HCT116 (cell line): Measurements from ENCODE around the gene CAMP. TPM values are rescaled to one million over a fixed set of nuclear protein-coding genes. Genes with fewer than 3 reads are reported as not detected.
A peak's percentile ranks its signal among the peaks of the same experiment; 100 is the strongest.

Experiments used
- ATAC-seq: fragments of 200-7000 bp; cut with Tn5 transposase; 2 replicates; pipeline ENCODE4 v1.9.1; 2020; ENCODE audit warnings: mild to moderate bottlenecking, moderate library complexity
- BruUV-seq: library from RNA; stranded (reverse); fragments of 400-500 nt; replicated peaks from 2 replicates; lab custom pipeline; 2021; lab: Mats Ljungman, UMichigan
- CTCF ChIA-PET: fragments of 300-600 bp; sonication (Branson Sonifier 250); formaldehyde crosslinking; loops from one replicate; lab custom pipeline; 2021; ENCODE audit warnings: antibody characterized with exemption; lab: Charles Lee
- POLR2A ChIA-PET: fragments of 300-600, 350-600 bp; sonication (Branson Sonifier 250); formaldehyde crosslinking; loops from one replicate; lab custom pipeline; 2021; ENCODE audit warnings: antibody characterized with exemption; lab: Charles Lee
- RAD21 ChIA-PET, 2 experiments: fragments of 300-600 bp; sonication (Branson Sonifier 250); formaldehyde crosslinking; loops; one replicate each; lab custom pipeline; 2023; ENCODE audit warnings: low total read pairs in 2 of 2; ENCODE audit not compliant: uncharacterized antibody in 2 of 2, unreplicated experiment in 2 of 2, low non-redundant PET in 1 of 2; lab: Charles Lee
- DNase-seq: peaks from one replicate; pipeline ENCODE4 v3.0.0-alpha.2; 2010; ENCODE audit warnings: low read depth, low spot score
- H2AFZ ChIP-seq: fragments of 200-600 bp; shearing (Covaris generic), sonication (generic); 2 replicates; pipeline ENCODE4 v1.6.1; 2017; ENCODE audit warnings: low read depth, mixed run types, mixed read lengths, antibody characterized with exemption, low read length; ENCODE audit not compliant: poor library complexity, severe bottlenecking
- H3K27ac ChIP-seq: 2 replicates; pipeline ENCODE4 v1.5.1; 2012; ENCODE audit warnings: low read depth, low read length
- H3K27me3 ChIP-seq: fragments of 200-600 bp; sonication (generic); 2 replicates; pipeline ENCODE4 v1.6.1; 2016; ENCODE audit warnings: mixed run types, low read length, mixed read lengths; ENCODE audit not compliant: insufficient read depth
- H3K36me3 ChIP-seq, 2 experiments: fragments of 200-500 bp in 1 of 2; fragments of 200-600 bp in 1 of 2; sonication (Bioruptor generic) in 1 of 2; sonication (generic) in 1 of 2; 2 replicates each; pipeline versions ENCODE4 v1.5.1 to v1.6.1; 2014 to 2016; ENCODE audit warnings: low read length in 2 of 2, inconsistent platforms in 1 of 2, mixed read lengths in 1 of 2, mixed run types in 1 of 2; ENCODE audit not compliant: insufficient read depth in 2 of 2, control insufficient read depth in 1 of 2
- H3K4me1 ChIP-seq, 2 experiments: fragments of 200-600 bp in 1 of 2; sonication (generic) in 1 of 2; 2 replicates each; pipeline versions ENCODE4 v1.5.1 to v1.6.1; 2012 to 2017; ENCODE audit warnings: low read length in 2 of 2, inconsistent platforms in 1 of 2, mild to moderate bottlenecking in 1 of 2, mixed read lengths in 1 of 2, mixed run types in 1 of 2, moderate library complexity in 1 of 2; ENCODE audit not compliant: insufficient read depth in 2 of 2, control insufficient read depth in 1 of 2
- H3K4me2 ChIP-seq: fragments of 200-600 bp; sonication (generic); 2 replicates; pipeline ENCODE4 v1.6.1; 2017; ENCODE audit warnings: mixed run types, low read length, mixed read lengths
- H3K4me3 ChIP-seq, 2 experiments: fragments of 200-600 bp in 1 of 2; sonication (generic) in 1 of 2; replicated peaks in 1 of 2; 2 replicates each; pipeline ENCODE4 v1.5.1; 2011 to 2016; ENCODE audit warnings: low read length in 2 of 2, control low read depth in 1 of 2, low read depth in 1 of 2, mild to moderate bottlenecking in 1 of 2, mixed read lengths in 1 of 2, mixed run types in 1 of 2
- H3K79me2 ChIP-seq: fragments of 200-600 bp; sonication (generic); 2 replicates; pipeline ENCODE4 v1.6.1; 2017; ENCODE audit warnings: mild to moderate bottlenecking, mixed run types, low read length, moderate library complexity, mixed read lengths; ENCODE audit not compliant: insufficient read depth
- H3K9ac ChIP-seq: fragments of 200-600 bp; sonication (generic); 2 replicates; pipeline ENCODE4 v1.6.1; 2016; ENCODE audit warnings: low read length, mixed read lengths
- H3K9me2 ChIP-seq: fragments of 200-600 bp; sonication (generic), shearing (Covaris generic); 2 replicates; pipeline ENCODE4 v1.6.1; 2017; ENCODE audit warnings: mixed run types, mild to moderate bottlenecking, moderate library complexity; ENCODE audit not compliant: insufficient read depth
- H3K9me3 ChIP-seq, 2 experiments: fragments of 200-500 bp in 1 of 2; fragments of 200-600 bp in 1 of 2; sonication (Bioruptor generic) in 1 of 2; sonication (generic) in 1 of 2; 2 replicates each; pipeline ENCODE4 v1.6.1; 2014 to 2017; ENCODE audit warnings: low read length in 2 of 2, mixed read lengths in 2 of 2, inconsistent platforms in 1 of 2, low read depth in 1 of 2, mild to moderate bottlenecking in 1 of 2, mixed run types in 1 of 2, moderate library complexity in 1 of 2; ENCODE audit not compliant: control insufficient read depth in 1 of 2, insufficient read depth in 1 of 2
- H4K20me1 ChIP-seq: fragments of 200-600 bp; sonication (generic), shearing (Covaris generic); 2 replicates; pipeline ENCODE4 v1.6.1; 2017; ENCODE audit warnings: mixed run types, mild to moderate bottlenecking, moderate library complexity; ENCODE audit not compliant: insufficient read depth
- CBX3 ChIP-seq: IDR thresholded peaks from 2 replicates; pipeline ENCODE4 v1.6.1; 2012; ENCODE audit warnings: low read depth
- MAX ChIP-seq: IDR thresholded peaks from 2 replicates; pipeline ENCODE4 v1.6.1; 2012
- POLR2AphosphoS5 ChIP-seq: IDR thresholded peaks from 2 replicates; pipeline ENCODE4 v1.6.1; 2011; ENCODE audit warnings: mild to moderate bottlenecking, low read depth, low read length, moderate library complexity
- ZFX ChIP-seq: fragments of 450-650 bp; IDR thresholded peaks from 2 replicates; pipeline ENCODE4 v1.6.1; 2017
- intact Hi-C: fragments of 100-400 bp; cut with micrococcal nuclease; formaldehyde crosslinking; loops from 2 replicates; pipeline ENCODE4 v1.10.0; 2022
- total RNA-seq: library from RNA; stranded (reverse); gene quantifications from one replicate; pipeline ENCODE4 v1.2.1, GENCODE V29; 2021; ENCODE audit not compliant: unreplicated experiment

Gene CAMP
- total RNA-seq, 1 experiment from 2014 or later: not detected

DNA sequence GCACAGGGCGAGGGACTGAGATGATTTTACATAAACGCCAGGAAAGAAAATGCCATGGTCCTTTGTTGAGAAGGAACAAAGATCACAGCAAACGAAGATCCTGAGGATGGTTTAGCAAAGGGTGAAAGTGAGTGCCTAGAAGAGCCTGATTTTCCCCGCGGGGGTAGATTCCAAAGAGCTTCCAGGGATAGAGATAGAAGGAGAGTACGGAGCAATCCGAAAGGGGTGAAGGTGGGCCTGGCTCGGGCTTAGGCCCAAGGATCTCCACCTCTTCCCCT lies 36.1 kb upstream of the CAMP start:
- Histone ChIP-seq H3K4me1 (peaks cover 9 to 24% of the 10 kb centered on the region in 2 experiments; a peak in 3 of 4 replicates), H3K79me2 (peaks cover 58% of the 10 kb centered on the region), H3K9me2 (no peaks in the 10 kb centered on the region), H3K9ac (peak overlapping the region; percentile 95), H3K27ac (peak overlapping the region; percentile 67), H3K9me3 (no peaks in the 10 kb centered on the region), H3K4me3 (peak overlapping the region; percentile 84 to 90), H2AFZ (no peak overlapping the region), H4K20me1 (no peaks in the 10 kb centered on the region)
- ATAC-seq: no peak
- intact Hi-C loops: no loop called here
- ChIA-PET POLR2A (no interaction called here), RAD21 (no interaction called here)
- no peak for TF ChIP-seq MAX
- TF ChIP-seq POLR2AphosphoS5: no peak
- TF ChIP-seq CBX3: no peak
- TF ChIP-seq, all 23 proteins: peak for 0
- Histone ChIP-seq H3K27me3 (no peaks in the 10 kb centered on the region), H3K4me2 (peak overlapping the region; percentile 79), H3K36me3 (peaks cover 11 to 33% of the 10 kb centered on the region in 2 experiments; a peak in 2 of 4 replicates)
- DNase-seq: no peak
- BruUV-seq: no TSS peak
- CTCF ChIA-PET: interaction anchor here (1.2 to 3.3 kb wide), 2 partner anchors 29 to 249 kb away, joined by 3 to 22 read pairs; no protein-coding TSS in a partner anchor

DNA sequence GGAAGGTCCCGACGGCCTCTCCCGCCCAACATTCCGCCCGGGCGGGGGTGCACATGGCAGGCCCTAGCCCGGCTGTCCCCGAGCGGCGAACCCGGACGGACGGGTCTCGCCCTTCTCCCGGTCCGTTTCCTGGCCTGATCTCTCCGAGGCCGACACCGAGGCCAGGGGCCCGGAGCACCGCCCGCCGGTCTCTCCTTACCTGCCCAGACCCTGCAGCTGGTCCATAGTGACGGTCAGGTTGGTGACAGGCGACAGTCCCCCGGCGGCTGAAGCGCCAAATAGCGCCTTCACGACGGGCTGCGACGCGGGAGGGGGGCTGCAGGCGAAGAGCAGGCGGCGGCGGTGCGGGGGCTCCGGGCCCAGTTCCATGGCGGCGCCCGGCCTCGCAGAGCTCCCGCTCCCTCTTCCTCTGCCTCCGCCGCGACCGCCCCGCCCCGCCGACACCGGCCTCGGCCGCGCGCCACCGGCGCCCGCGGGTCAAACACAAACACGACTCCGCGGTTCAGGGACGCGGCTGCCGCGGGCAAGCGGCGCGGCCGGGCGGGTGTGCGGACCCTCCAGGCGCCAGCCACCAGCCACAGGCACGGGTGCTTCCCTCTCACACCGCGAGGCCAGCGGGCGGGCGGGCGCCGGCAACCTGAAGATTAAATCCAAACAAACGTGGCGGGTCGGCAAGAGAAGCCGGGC lies 35.6 kb upstream of the CAMP start:
- Histone ChIP-seq H2AFZ (no peak overlapping the region), H3K36me3 (peaks cover 8 to 28% of the 10 kb centered on the region in 2 experiments; a peak in 2 of 4 replicates), H3K9me3 (no peaks in the 10 kb centered on the region), H3K27ac (peak overlapping the region; percentile 67), H3K4me2 (peak overlapping the region; percentile 79), H3K4me1 (peaks cover 9 to 26% of the 10 kb centered on the region in 2 experiments; a peak in 3 of 4 replicates), H3K79me2 (peaks cover 54% of the 10 kb centered on the region)
- DNase-seq: no peak
- TF ChIP-seq ZFX (peak; percentile 75), MAX (no peak)
- TF ChIP-seq, all 23 proteins: peak for 1
- ChIA-PET POLR2A (interaction anchor here (0.7 to 1.5 kb wide), 4 partner anchors 21 to 248 kb away, joined by 3 to 6 read pairs (median 3); partner anchors contain the start of gene ZNF589), CTCF (interaction anchor here (0.6 to 3.3 kb wide), 4 partner anchors 10 to 248 kb away, joined by 3 to 22 read pairs (median 4); no protein-coding TSS in a partner anchor), RAD21 (interaction anchor here in 1 of 2 experiments (0.6 kb wide), 1 partner anchor 38 kb away, joined by 3 read pairs; no protein-coding TSS in a partner anchor)
- ATAC-seq: peak; percentile 28
- Histone ChIP-seq H3K9me2 (no peaks in the 10 kb centered on the region), H3K27me3 (no peaks in the 10 kb centered on the region), H3K9ac (peak overlapping the region; percentile 95), H4K20me1 (no peaks in the 10 kb centered on the region), H3K4me3 (peak overlapping the region; percentile 84 to 90)
- intact Hi-C loops: no loop called here
- no TSS peak for BruUV-seq
